Right lobe of liver (tissue), 6 donors: Measurements from ENCODE around the gene NOP16. TPM values are rescaled to one million over a fixed set of nuclear protein-coding genes. Genes with fewer than 3 reads are reported as not detected.
A peak's percentile ranks its signal among the peaks of the same experiment; 100 is the strongest.

Experiments used
- ATAC-seq, 4 donors: fragments of 200-7000 bp; cut with Tn5 transposase; one replicate each; pipeline ENCODE4 v1.9.1; 2020; ENCODE audit warnings: mild to moderate bottlenecking in 4 of 4, moderate library complexity in 4 of 4
- DNase-seq, 3 donors: peaks; one replicate each; pipeline ENCODE4 v3.0.0-alpha.2; 2020
- H3K27ac ChIP-seq, 3 donors: fragments of 200-600 bp; one replicate each; pipeline ENCODE4 v1.8.0; 2022
- H3K27me3 ChIP-seq, 2 donors: fragments of 200-600 bp; one replicate each; pipeline ENCODE4 v1.8.0; 2022
- H3K36me3 ChIP-seq, 4 donors: fragments of 200-600 bp; sonication (generic) in 1 of 4; one replicate each; pipeline versions ENCODE4 v1.5.1 to v1.8.0; 2017 to 2022; ENCODE audit warnings: control low read depth in 1 of 4
- H3K4me1 ChIP-seq, 4 donors: fragments of 200-600 bp; sonication (generic) in 1 of 4; one replicate each; pipeline versions ENCODE4 v1.5.1 to v1.8.0; 2017 to 2022; ENCODE audit warnings: control low read depth in 1 of 4
- H3K4me3 ChIP-seq, 3 donors: fragments of 200-600 bp; one replicate each; pipeline ENCODE4 v1.8.0; 2022
- H3K9me3 ChIP-seq, 4 donors: fragments of 200-600 bp; sonication (generic) in 1 of 4; one replicate each; pipeline versions ENCODE4 v1.5.1 to v1.8.0; 2017 to 2022; ENCODE audit warnings: control low read depth in 1 of 4
- POLR2A ChIP-seq: fragments of 450-650 bp; IDR thresholded peaks from one replicate; pipeline ENCODE4 v1.6.1; 2017; ENCODE audit warnings: antibody characterized with exemption, mild to moderate bottlenecking
- WGBS: methylation state at CpG from one replicate; pipeline ENCODE4 v1.1.6; 2018; ENCODE audit warnings: low coverage, low lambda C conversion rate; ENCODE audit not compliant: insufficient coverage; ENCODE audit errors: missing lambda C conversion rate; 5-methylcytosine and 5-hydroxymethylcytosine counted together
- intact Hi-C, 2 donors: fragments of 100-400 bp; cut with DNase I; formaldehyde crosslinking; loops; one replicate each; pipeline versions ENCODE4 v1.11.2 to v1.14.1; 2022
- total RNA-seq, 6 experiments: library from RNA; depleted of rRNA in 2 of 6; stranded (reverse); fragments of >200 nt in 2 of 6; fragmentation: NEBNext Ultra II Directional in 3 of 6; extraction: Animal tissue kit (Norgen Biotek cat#: 25700) in 3 of 6; gene quantifications; one replicate each; pipeline versions ENCODE4 v1.1.0 to v1.2.4, GENCODE V29; 2016 to 2023
- TF ChIP-seq, protein P1 (sequence below), 4 donors: fragments of 200-600 bp in 3 of 4; fragments of 450-650 bp in 1 of 4; IDR thresholded peaks; one replicate each; pipeline versions ENCODE4 v1.5.1 to v1.8.0; 2016 to 2022; ENCODE audit warnings: antibody characterized with exemption in 4 of 4, mild to moderate bottlenecking in 2 of 4
- donor health status: DM: no; HTN: yes; CAD: no.
- donor health status: DM: no; HTN: no; CAD: no.
- donor health status: DM: no; HTN: no; CAD: no.
- donor health status: DM: no; HTN: yes; CAD: no.
- donor health status: DM: no; HTN: yes; CAD: no.

The NOP16 gene
- total RNA-seq, 6 experiments from 2014 or later, result 12.8 to 19.6 (median 17.2) TPM

- WGBS, result 76% methylated on average over 3 of the region's 4 CpGs
- Histone ChIP-seq H3K9me3 (no peaks in the 10 kb centered on the region), H3K36me3 (peaks cover 0 to 9% (median 0%) of the 10 kb centered on the region in 4 donors), H3K27ac (no peak overlapping the region), H3K4me3 (no peak overlapping the region), H3K4me1 (peaks cover 0 to 14% (median 4%) of the 10 kb centered on the region in 4 donors), H3K27me3 (no peaks in the 10 kb centered on the region)
- ATAC-seq, result no peak
- TF ChIP-seq, protein P1, sequence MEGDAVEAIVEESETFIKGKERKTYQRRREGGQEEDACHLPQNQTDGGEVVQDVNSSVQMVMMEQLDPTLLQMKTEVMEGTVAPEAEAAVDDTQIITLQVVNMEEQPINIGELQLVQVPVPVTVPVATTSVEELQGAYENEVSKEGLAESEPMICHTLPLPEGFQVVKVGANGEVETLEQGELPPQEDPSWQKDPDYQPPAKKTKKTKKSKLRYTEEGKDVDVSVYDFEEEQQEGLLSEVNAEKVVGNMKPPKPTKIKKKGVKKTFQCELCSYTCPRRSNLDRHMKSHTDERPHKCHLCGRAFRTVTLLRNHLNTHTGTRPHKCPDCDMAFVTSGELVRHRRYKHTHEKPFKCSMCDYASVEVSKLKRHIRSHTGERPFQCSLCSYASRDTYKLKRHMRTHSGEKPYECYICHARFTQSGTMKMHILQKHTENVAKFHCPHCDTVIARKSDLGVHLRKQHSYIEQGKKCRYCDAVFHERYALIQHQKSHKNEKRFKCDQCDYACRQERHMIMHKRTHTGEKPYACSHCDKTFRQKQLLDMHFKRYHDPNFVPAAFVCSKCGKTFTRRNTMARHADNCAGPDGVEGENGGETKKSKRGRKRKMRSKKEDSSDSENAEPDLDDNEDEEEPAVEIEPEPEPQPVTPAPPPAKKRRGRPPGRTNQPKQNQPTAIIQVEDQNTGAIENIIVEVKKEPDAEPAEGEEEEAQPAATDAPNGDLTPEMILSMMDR (IDR thresholded peaks at IDR 0.05), result no peak
- no peak for TF ChIP-seq POLR2A
- intact Hi-C loops, result no loop called here
- no peak for DNase-seq
Measured at GRCh38 chr5:176391999-176392398, 3.6 kb upstream of the NOP16 start.

DNA sequence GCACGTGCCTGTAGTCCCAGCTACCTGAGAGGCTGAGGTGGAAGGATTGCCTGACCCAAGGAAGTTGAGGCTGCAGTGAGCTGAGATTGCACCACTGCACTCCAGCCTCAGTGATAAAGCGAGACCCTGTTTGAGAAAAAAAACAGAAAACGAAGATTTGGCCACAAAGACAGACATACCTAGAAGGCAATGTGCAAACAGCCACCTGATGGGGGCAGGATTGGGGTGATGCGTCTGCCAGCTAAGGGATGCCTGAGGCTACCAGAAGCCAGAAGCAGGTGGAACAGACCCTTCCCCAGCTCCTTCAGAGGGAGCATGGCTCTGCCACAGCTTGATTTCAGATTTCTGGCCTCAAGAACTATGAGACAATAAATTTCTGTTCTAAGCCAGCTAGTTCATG, 3.1 kb upstream of the NOP16 start:
- ATAC-seq (no peak), DNase-seq (no peak)
- Histone ChIP-seq H3K27ac (no peak overlapping the region), H3K27me3 (no peaks in the 10 kb centered on the region), H3K4me3 (no peak overlapping the region), H3K36me3 (peaks cover 0 to 9% (median 0%) of the 10 kb centered on the region in 4 donors), H3K4me1 (peaks cover 0 to 20% (median 6%) of the 10 kb centered on the region in 4 donors), H3K9me3 (no peaks in the 10 kb centered on the region)
- 88% methylated on average over 3 of the region's 4 CpGs for WGBS
- intact Hi-C loops, result no loop called here
- TF ChIP-seq, protein P1 (IDR thresholded peaks at IDR 0.05), result no peak
- TF ChIP-seq POLR2A, result no peak

- no peak for DNase-seq
- H3K36me3 ChIP-seq, result peaks cover 0 to 21% (median 6%) of the 10 kb centered on the region in 4 donors
- H3K27me3 ChIP-seq, result no peaks in the 10 kb centered on the region
- H3K9me3 ChIP-seq, result no peaks in the 10 kb centered on the region
- H3K4me3 ChIP-seq, result peak overlapping the region; percentile 82 to 97 (median 93)
- peaks cover 0 to 27% (median 6%) of the 10 kb centered on the region in 4 donors for H3K4me1 ChIP-seq
- TF ChIP-seq, protein P1 (IDR thresholded peaks at IDR 0.05), result no peak
- peak; percentile 89 for TF ChIP-seq POLR2A
- peak in 3 of 4 donors; percentile 22 to 50 (median 27) for ATAC-seq
- intact Hi-C loops, result no loop called here
- WGBS, result 28% methylated on average over 20 of the region's 41 CpGs
- H3K27ac ChIP-seq, result peak overlapping the region; percentile 87 to 95 (median 91)
Measured at GRCh38 chr5:176389135-176390123, 1.0 kb upstream of the NOP16 start.

DNA sequence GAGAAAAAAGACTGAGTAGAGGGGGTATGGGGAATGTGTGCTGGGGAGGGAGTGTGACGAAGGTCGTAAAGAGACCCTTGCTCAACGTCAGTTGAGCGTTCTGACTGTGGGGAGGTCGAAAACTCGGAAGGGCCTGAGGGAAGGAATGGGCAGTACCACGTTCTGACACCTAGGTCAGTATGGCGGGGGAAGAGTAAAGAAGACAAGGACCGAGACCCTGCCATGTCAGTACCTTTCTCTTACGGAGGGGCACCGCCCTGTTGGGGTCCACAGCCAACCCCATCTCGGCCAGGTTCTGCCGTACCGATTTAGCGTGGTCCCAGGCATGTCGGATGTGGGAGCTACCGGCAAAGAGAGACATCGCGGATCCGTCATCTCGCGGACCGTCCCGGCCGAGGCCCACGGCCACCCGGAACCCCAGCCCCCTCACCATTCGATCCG, 375 bp downstream of the NOP16 start:
- ATAC-seq (no peak), DNase-seq (no peak)
- peak overlapping the region; percentile 82 to 97 (median 93) for H3K4me3 ChIP-seq
- 2% methylated on average over 11 of the region's 29 CpGs for WGBS
- intact Hi-C loops, result no loop called here
- no peaks in the 10 kb centered on the region for H3K9me3 ChIP-seq
- peaks cover 0 to 35% (median 12%) of the 10 kb centered on the region in 4 donors for H3K36me3 ChIP-seq
- no peak for TF ChIP-seq POLR2A
- TF ChIP-seq, protein P1 (IDR thresholded peaks at IDR 0.05), result no peak
- H3K27ac ChIP-seq, result peak overlapping the region in 1 of 3 donors; percentile 3
- H3K27me3 ChIP-seq, result no peaks in the 10 kb centered on the region
- H3K4me1 ChIP-seq, result peaks cover 0 to 27% (median 6%) of the 10 kb centered on the region in 4 donors
